Stimulated activated CD4-positive, alpha-beta T cell treated with anti-CD3 and anti-CD28 coated beads, Interleukin-1b, Interleukin-23, amount 100 ng/mL, for 1 hour (primary cell): ENCODE measurements around the gene ITGAL.
A peak's percentile ranks its signal among the peaks of the same experiment; 100 is the strongest.
"Not testable (repeated sequence)": the region's sequence is repeated elsewhere in the genome, so short reads cannot be mapped to it uniquely, and the experiment has no call there.

Source experiments
- DNase-seq, 2 donors: peaks; one replicate each; pipeline ENCODE4 v3.0.0-alpha.2; 2020; ENCODE audit warnings: low read depth in 2 of 2

Gene ITGAL

DNA sequence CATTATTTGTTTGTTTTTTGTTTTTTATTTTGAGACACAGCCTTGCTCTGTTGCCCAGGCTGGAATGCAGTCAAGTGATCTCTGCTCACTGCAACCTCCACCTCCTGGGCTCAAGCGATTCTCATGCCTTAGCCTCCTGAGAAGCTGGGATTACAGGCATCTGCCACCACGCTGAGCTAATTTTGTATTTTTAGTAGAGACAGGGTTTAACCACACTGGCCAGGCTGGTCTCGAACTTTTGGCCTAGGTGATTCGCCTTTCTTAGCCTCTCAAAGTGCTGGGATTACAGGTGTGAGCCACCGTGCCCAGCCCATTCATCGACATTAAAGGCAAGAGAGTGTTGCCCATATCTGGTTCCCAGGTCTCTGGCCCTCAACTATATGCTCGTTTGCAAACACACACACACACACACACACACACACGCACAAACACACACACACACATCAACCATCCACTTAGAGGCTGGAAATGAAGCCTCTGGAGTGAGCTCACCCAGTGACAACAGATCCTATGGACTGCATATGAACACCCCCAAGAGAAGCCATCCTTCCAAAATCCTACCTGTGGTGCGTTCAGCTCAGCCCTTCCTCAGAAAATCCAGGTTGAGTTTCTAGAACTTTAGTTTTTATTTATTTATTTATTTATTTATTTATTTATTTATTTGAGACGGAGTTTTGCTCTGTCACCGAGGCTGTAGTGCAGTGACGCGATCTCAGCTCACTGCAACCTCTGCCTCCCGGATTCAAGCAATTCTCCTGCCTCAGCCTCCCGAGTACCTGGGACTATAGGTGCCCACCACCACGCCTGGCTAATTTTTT, 14.6 kb upstream of the ITGAL start:
- no peak for DNase-seq

DNA sequence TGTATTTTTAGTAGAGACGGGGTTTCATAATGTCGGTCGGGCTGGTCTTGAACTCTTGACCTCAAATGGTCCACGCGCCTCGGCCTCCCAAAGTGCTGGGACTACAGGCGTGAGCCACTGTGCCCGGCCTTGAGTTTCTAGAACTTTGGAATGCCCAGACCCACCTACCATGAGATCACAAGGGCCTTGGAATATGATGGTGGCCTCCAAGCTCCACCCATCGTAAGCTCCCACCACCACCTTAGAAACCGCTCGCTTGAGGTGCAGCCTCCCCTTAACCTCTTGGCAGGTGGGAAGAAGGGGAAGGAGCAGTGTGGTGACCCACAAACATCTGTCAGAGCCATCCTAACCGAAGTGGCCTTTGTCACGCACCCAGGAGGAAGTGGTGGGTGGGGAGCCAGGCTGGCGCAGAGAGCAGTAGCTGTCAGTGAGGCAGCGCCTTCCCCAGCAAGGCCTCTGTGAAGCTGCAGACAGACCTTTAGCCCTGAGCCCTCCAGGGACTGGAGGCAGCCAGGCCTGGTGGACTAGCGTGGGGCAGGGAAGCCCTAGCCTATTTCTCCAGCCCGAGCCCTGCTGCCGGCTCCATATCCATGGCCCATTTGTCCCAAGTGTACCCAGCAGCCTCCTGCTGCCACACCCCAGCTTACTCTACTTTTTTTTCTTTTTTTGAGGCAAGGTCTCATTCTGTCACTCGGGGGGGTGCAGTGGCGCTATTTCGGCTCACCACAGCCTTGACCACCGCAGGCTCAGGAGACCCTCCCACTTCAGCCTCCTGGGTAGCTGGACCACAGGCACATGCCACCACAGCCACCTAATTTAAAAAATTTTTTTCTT, 13.8 kb upstream of the ITGAL start:
- peak; percentile 49 to 58 for DNase-seq

DNA sequence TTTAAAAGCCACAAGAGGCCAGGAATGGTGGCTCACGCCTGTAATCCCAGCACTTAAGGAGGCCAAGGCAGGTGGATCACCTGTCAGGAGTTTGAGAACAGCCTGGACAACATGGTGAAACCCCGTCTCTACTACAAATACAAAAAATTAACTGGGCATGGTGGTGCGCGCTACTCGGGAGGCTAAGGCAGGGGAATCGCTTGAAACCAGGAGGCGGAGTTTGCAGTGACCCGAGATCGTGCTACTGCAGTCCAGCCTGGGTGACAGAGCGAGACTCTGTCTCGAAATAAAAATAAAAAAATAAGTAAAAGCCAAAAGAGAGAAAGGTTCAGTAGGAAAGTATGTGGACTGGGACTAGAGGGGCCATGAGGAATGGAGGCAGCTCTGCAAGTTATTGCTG, 13.1 kb upstream of the ITGAL start:
- no peak for DNase-seq

DNA sequence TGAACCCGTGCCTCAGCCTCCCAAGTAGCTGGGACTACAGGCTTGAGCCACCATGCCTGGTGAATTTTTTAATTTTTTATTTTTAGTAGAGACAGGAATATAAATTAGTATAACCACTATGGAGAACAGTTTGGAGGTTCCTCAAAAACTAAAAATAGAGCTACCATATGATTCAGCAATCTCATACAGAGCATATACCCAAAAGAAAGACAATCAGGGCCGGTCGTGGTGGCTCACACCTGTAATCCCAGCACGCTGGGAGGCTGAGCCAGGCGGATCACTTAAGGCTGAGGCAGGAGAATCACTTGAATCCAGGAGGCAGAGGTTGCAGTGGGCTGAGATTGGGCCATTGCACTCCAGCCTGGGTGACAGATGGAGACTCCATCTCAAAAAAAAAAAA, 11.1 kb upstream of the ITGAL start:
- not testable (repeated sequence) for DNase-seq

DNA sequence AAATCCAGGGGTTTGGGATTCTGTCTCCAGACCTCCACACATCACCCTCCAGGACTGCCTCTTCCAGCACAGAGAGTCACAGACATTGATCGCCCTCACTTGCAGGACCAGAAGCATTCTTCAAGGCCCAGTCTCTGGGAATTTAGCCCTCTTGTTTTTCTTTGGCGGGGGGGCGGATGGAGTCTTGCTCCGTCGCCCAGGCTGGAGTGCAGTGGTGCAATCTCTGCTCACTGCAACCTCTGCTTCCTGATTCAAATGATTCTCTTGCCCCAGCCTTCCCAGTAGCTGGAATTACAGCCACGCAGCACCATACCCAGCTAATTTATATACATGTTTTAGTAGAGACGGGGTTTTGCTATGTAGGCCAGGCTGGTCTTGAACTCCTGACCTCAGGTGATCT, 8.5 kb upstream of the ITGAL start:
- no peak for DNase-seq

DNA sequence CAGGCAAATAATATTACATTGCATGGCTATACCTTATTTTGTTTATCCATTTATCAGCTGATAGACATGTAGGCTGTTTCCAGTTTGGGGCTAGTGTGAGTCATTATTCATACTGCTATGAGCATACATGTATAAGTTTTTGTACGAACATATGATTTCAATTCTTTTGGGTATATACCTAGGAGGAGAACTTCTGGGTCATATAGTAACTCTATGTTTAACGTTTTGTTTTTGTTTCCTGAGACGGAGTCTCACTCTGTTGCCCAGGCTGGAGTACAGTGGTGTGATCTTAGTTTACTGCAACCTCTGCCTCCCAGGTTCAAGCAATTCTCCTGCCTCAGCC, 2.4 kb upstream of the ITGAL start:
- no peak for DNase-seq

DNA sequence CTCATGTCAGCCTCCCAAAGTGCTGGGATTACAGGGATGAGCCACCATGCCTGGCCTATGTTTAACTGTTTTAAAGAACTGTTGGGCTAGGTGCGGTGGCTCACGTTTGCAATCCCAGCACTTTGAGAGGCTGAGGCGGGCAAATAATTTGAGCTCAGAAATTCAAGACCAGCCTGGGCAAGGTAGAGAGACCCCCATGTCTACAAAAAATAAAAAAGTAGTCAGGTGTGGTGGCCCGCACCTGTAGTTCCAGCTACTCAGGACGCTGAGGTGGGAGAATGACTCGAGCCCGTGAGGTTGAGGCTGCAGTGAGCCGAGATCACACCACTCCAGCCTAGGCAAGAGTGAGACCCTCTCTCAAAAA, 1.9 kb upstream of the ITGAL start:
- no peak for DNase-seq

DNA sequence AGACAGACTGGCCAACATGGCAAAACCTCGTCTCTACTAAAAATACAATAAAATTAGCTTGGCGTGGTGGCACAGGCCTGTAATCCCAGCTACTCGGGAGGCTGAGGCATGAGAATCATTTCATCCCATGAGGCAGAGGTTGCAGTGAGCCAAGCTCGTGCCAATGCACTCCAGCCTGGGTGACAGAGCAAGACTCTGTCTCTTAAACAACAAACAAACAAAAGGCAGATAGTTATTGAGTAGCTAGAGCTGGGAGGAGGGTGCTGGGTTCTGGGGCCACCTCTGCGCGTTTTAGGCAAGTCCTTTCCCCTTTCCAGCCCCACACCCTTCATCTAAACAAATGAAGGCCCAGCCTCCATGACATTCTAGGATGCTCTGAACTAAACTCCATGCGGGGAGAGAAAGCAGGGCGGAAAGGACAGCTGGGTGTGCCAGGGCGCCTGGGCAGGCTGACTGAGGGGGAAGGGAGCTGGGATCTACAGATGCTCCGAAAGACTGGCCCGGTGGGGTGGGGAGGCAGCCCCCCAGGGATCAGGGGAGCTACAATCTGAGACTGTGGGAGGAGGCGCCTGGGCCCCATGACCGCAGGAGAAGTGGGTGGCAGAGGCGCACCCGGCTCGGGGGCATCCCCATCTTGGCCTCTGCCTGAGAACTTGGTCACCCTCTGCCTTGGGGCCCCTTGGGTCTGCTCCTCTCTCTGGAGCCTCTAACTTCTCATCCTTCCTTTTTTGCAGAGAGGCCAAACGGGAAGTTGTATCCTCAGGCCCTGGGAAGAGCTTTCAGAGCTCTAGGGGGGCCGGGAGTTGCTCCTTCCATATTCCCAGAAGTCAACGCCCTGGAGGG, 910 bp downstream of the ITGAL start:
- DNase-seq = peak in 1 of 2 donors; percentile 44

DNA sequence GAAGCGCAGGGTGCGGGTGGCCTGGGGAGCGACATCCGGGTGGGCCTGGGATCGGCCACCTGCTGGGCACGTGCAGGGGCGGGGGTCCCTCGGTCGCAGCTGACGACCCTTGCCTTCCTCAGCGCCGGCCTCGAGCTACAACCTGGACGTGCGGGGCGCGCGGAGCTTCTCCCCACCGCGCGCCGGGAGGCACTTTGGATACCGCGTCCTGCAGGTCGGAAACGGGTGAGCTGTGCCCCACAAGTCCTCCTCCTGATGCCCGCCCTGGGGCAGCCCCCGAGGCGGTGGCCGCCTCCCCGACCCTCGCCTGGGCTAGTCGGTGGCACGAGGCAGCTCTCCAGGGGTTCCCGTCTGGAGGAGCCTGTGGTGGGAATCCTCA, 1.5 kb downstream of the ITGAL start:
- no peak for DNase-seq

DNA sequence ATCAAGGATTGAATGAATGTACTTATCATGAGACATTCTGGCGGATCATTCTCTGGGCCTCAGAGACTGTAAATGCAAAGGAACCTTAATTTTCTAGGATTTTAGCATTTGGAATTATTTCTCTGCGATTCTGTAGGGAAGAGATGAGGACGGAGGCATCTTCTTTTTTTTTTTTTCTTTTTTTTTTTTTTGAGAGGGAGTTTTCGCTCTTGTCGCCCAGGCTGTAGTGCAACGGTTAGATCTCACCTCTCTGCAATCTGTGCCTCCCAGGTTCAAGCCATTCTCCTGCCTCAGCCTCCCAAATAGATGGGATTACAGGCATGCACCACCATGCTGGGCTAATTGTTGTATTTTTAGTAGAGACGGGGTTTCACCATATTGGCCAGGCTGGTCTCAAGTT, 2.1 kb downstream of the ITGAL start:
- DNase-seq = no peak

DNA sequence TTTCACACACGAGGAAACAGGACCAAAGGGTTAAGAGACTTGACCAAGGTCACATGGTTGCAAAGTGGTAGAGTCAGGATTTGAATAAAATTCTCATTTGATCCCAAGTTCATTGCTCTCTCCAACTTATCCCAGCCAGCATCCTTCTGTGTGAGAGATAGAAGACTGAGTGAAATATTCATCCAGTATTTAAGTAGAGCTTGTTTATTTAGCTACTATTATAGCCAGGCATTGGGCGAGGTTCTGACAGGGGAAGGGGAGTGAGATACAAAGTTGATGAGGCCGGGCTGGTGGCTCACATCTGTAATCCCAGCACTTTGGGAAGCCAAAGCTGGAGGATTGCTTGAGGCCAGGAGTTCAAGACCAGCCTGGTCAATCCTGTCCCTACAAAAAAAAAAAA, 4.4 kb downstream of the ITGAL start:
- no peak for DNase-seq

DNA sequence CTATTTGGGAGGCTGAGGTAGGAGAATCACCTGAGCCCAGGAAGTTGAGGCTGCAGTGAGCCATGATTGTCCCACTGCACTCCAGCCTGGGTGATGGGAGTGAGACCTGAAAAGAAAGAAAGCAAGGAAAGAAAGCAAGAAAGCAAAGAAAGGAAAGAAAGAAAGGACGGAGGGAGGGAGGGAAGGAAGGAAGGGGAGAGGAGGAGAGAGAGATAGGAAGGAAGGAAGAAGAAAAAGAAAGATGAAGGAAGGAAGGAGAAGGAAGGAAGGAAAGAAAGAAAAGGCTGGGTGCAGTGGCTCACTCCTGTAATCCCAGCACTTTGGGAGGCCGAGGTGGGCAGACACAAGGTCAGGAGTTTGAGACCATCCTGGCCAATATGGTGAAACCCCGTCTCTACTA, 5.2 kb downstream of the ITGAL start:
- DNase-seq = not testable (repeated sequence)

DNA sequence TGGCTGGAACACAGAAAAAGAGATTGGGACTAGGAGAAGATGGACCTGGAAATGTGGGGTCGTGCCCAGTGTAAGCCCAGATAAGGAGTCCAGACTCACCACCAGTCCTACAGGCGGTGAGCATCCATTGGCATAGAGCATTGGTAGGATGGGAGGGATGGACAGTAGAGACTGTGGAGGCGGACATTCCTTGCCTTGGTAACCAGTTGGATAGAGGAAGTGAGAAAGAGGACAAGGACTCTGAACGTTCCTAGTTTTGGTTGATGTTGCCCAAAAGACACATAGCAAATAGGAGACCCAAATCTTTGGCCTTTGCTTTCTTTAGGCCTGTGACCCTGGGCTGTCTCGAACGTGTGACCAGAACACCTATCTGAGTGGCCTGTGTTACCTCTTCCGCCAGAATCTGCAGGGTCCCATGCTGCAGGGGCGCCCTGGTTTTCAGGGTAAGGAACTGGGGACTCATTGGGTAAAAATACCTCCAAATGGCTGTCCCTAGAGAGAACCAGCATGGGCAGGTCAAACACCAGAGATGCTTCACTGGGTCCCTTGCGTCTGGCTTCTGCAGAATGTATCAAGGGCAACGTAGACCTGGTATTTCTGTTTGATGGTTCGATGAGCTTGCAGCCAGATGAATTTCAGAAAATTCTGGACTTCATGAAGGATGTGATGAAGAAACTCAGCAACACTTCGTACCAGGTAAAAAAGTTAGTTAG, 6.4 kb downstream of the ITGAL start:
- no peak for DNase-seq

DNA sequence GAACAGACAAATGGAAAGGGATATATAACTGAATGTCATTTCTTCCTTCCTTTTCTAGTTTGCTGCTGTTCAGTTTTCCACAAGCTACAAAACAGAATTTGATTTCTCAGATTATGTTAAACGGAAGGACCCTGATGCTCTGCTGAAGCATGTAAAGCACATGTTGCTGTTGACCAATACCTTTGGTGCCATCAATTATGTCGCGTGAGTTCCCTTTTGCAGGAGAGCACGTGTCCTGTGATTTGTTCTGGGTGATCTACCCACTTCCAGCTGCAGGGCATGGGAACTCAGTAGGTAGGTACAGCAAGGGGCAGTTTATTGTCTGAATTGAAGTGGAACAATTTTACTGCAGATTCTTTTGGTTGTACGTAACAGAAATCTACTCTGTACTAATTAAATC, 8.8 kb downstream of the ITGAL start:
- no peak for DNase-seq

DNA sequence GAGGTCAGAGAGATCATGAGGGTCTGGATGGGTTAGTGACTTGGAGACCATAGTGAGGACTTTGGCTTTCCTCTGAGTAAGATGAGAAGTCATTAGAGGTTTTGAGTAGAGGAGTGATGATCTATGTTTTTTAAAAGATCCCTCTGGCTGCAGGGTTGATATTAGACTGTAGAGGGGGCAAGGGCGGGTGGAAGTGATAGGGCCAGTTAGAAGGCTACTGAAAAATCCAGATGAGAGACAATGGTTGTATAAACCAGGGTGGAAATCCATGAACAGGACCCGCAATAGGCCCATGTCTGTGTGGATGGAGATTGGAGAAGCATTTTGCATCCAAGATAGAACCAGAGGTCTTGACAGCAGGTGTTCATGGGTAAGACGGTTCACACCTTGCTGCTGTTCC, 9.8 kb downstream of the ITGAL start:
- no peak for DNase-seq

DNA sequence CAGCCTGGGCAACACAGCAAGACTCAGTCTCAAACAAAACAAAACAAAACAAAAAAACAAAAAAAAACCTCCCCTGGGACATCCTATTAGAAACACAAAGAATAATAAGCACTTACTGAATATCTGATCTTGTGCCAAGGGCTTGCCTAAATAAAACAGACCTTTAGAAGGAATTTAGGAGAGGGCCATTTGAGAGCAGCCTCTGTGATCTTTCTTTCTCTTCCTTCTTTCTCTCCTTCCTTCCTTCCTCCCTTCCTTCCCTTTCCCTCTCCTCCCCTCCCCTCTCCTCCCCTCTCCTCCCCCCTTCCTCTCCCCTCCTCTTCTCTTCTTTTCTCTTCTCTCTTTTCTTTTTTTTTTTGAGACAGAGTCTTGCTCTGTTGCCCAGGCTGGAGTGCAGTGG, 12.3 kb downstream of the ITGAL start:
- DNase-seq = no peak

DNA sequence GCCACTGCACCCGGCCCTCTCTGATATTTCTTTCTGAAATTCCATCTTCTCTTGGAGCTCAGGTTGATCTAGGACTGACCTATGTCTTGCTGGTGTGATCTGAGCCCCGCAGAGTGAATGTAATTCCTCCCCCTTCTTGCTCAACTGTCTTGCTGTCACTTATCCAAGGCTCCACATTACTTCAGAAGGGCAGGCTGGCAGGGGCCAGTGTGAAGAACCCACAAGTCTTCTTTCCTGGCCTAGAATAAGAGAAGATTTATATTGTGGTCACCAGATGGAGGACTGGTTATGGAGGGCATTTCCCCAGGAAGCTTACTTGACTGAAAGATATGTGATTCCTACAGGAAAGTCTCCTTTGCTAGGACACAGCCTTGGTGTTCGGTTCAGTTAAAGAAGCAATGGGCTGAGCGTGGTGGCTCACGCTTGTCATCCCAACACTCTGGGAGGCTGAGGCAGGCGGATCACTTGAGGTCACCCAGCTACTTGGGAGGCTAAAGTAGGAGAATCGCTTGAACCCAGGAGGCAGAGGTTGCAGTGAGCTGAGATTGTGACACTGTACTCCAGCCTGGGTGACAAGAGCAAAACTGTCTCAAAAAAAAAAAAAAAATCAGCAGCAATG, 13.4 kb downstream of the ITGAL start:
- DNase-seq = no peak

DNA sequence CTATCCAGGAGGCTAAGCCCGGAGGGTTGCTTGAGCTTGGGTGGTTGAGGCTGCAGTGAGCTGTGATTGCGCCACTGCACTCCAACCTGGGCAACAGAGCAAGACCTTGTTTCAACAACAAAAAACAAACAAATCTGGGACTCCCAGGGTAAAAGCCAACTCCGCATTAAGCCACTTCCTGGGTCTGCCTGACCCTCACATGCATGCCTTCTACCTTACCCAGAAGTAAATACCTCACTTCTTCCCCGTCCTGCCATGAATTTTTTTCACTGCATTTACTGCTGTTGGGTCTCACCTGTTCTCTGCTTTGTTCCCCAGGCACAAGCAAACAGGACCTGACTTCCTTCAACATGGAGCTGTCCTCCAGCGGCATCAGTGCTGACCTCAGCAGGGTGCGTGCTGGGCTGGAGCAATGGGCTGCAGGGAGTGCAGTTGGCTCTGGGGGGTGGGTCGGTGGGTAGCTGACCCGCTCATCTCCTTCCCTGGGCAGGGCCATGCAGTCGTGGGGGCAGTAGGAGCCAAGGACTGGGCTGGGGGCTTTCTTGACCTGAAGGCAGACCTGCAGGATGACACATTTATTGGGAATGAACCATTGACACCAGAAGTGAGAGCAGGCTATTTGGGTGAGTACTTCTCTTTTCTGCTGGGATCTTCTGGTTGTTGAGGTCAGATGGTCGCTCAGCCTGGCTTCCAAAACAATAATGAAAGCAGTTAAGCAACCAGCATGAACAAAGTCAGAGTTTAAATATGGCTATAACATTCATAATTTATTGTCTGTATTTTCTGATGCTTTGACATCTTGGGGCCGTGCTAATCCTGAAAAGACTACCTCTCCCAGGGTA, 16.4 kb downstream of the ITGAL start:
- no peak for DNase-seq

DNA sequence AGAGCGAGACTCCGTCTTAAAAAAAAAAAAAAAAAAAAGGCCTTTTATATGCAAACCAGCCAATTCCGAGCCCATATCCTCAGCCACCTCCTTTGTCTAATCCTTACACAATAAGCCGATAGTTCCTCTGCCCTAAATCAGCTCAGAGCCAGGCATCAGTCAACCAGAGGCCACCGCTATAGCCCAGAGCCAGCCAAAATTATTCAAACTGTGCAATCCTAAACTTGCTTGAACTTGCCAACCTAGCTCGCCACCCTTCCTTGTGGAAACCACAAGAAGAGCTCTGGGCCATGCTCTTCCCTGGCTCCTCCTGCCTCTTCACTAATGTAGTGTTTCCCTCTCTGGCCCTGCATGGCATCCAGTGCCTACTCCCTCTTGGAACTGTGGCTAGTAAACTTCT, 17.7 kb downstream of the ITGAL start:
- DNase-seq = no peak

DNA sequence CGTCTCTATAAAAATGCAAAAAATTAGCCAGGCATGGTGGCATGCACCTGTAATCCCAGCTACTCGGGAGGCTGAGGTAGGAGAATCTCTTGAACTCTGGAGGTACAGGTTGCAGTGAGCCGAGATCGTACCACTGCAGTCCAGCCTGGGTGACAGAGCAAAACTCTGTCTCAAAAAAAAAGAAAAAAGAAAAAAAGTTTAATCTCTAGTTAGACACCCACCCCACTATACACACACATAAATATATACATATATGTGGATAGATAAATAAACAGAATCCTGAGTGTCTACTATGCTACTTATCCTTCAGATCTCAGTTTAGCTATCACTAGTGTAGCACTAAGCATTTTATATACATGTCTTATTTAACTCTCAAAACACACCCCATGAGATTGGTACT, 18.7 kb downstream of the ITGAL start:
- no peak for DNase-seq
